Esophagus muscularis mucosa (tissue), 4 donors: Measurements from ENCODE around the gene ZDHHC13.

Experiments
- EP300 ChIP-seq: sonication (generic); formaldehyde crosslinking; IDR thresholded peaks from one replicate; pipeline ENCODE4 v1.6.1; 2017; ENCODE audit warnings: antibody characterized with exemption
- POLR2A ChIP-seq: fragments of 450-650 bp; IDR thresholded peaks from one replicate; pipeline ENCODE4 v1.6.1; 2017; ENCODE audit warnings: antibody characterized with exemption, moderate library complexity, mild to moderate bottlenecking, low read depth
- TF ChIP-seq, protein P1 (sequence below), 3 experiments: fragments of 200-600 bp in 2 of 3; fragments of 450-650 bp in 1 of 3; sonication (generic) in 2 of 3; IDR thresholded peaks; one replicate each; pipeline ENCODE4 v1.5.1; 2017 to 2019; ENCODE audit warnings: antibody characterized with exemption in 3 of 3, mild to moderate bottlenecking in 2 of 3, moderate library complexity in 1 of 3

DNA sequence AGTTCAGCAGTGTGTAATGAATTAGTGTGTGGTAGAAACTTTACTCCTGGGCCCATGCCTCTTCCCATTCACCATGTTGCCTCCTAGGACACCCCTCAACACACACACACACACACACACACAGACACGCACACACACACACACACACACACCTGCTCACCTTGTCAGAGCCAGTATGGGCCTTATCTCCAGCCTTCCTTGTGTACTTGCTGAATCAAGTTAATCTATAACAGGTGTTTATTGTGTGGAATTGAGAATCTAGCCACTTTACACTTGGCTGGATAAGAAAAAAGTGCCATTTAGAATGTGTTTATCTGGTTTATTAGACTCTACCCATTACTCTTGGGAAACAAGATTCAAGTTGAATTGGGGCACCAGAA is 14.5 kb upstream of the ZDHHC13 start:
- no peak for TF ChIP-seq POLR2A
- TF ChIP-seq EP300 = no peak
- TF ChIP-seq, protein P1, sequence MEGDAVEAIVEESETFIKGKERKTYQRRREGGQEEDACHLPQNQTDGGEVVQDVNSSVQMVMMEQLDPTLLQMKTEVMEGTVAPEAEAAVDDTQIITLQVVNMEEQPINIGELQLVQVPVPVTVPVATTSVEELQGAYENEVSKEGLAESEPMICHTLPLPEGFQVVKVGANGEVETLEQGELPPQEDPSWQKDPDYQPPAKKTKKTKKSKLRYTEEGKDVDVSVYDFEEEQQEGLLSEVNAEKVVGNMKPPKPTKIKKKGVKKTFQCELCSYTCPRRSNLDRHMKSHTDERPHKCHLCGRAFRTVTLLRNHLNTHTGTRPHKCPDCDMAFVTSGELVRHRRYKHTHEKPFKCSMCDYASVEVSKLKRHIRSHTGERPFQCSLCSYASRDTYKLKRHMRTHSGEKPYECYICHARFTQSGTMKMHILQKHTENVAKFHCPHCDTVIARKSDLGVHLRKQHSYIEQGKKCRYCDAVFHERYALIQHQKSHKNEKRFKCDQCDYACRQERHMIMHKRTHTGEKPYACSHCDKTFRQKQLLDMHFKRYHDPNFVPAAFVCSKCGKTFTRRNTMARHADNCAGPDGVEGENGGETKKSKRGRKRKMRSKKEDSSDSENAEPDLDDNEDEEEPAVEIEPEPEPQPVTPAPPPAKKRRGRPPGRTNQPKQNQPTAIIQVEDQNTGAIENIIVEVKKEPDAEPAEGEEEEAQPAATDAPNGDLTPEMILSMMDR (IDR thresholded peaks at IDR 0.05) = no peak
